Prostate gland (tissue), 2 donors: ENCODE results near the gene HACD2. TPM values are rescaled to one million over a fixed set of nuclear protein-coding genes. Genes with fewer than 3 reads are reported as not detected.

Experiments used
- DNase-seq: peaks from one replicate; pipeline ENCODE4 v3.0.0-alpha.2; 2019; ENCODE audit warnings: low spot score
- H3K27ac ChIP-seq, 2 donors: fragments of 200-600 bp; sonication (generic); 2 replicates each; pipeline ENCODE4 v1.5.1; 2017 to 2019
- H3K27me3 ChIP-seq: fragments of 200-600 bp; sonication (generic); replicated peaks from 2 replicates; pipeline ENCODE4 v1.5.1; 2019; ENCODE audit not compliant: insufficient read depth
- H3K36me3 ChIP-seq, 2 donors: fragments of 200-600 bp; sonication (generic); 1 replicate in 1 of 2; 2 replicates in 1 of 2; pipeline versions ENCODE4 v1.5.1 to v1.8.1; 2017 to 2019
- H3K4me1 ChIP-seq: fragments of 200-600 bp; sonication (generic); replicated peaks from 2 replicates; pipeline ENCODE4 v1.5.1; 2019
- H3K4me3 ChIP-seq, 2 donors: fragments of 200-600 bp; sonication (generic); 2 replicates each; pipeline ENCODE4 v1.5.1; 2017 to 2019
- H3K9me3 ChIP-seq: fragments of 200-600 bp; sonication (generic); 2 replicates; pipeline ENCODE4 v1.5.1; 2017
- CTCF ChIP-seq, 4 experiments: fragments of 200-600 bp in 2 of 4; fragments of 450-650 bp in 2 of 4; sonication (generic) in 2 of 4; IDR thresholded peaks; 1 replicate in 3 of 4; 2 replicates in 1 of 4; pipeline ENCODE4 v1.5.1; 2016 to 2019; ENCODE audit warnings: antibody characterized with exemption in 4 of 4, mild to moderate bottlenecking in 2 of 4, moderate library complexity in 2 of 4
- POLR2A ChIP-seq: fragments of 450-650 bp; IDR thresholded peaks from one replicate; pipeline ENCODE4 v1.6.1; 2016; ENCODE audit warnings: antibody characterized with exemption, mild to moderate bottlenecking
- POLR2AphosphoS5 ChIP-seq: sonication (generic); formaldehyde crosslinking; IDR thresholded peaks from one replicate; pipeline ENCODE4 v1.6.1; 2017; ENCODE audit warnings: antibody characterized with exemption
- WGBS: methylation state at CpG from one replicate; pipeline ENCODE4 v1.1.5; 2018; 5-methylcytosine and 5-hydroxymethylcytosine counted together
- intact Hi-C: fragments of 100-400 bp; cut with DNase I; formaldehyde crosslinking; loops from one replicate; pipeline ENCODE4 v1.14.2; 2022
- total RNA-seq, 2 donors: library from RNA; depleted of rRNA; stranded (reverse); fragments of >200 nt; gene quantifications; one replicate each; pipeline ENCODE4 v1.1.0, GENCODE V29; 2016

Gene HACD2
- total RNA-seq, 2 donors from 2014 or later = 36.5 to 65.6 TPM

GRCh38 chr3:123540285-123540684 lies 44.6 kb downstream of the HACD2 start:
- WGBS = 64% methylated on average over 2 of the region's 2 CpGs
- H3K36me3 ChIP-seq = no peaks in the 10 kb centered on the region
- no peak for TF ChIP-seq POLR2AphosphoS5
- no peak for TF ChIP-seq POLR2A
- TF ChIP-seq CTCF (IDR thresholded peaks at IDR 0.05) = no peak
- no peaks in the 10 kb centered on the region for H3K4me1 ChIP-seq
- no peak overlapping the region for H3K27ac ChIP-seq
- DNase-seq = no peak
- H3K27me3 ChIP-seq = no peaks in the 10 kb centered on the region
- no peaks in the 10 kb centered on the region for H3K9me3 ChIP-seq
- no peak overlapping the region for H3K4me3 ChIP-seq
- intact Hi-C loops = no loop called here

GRCh38 chr3:123536153-123536895 lies 48.5 kb downstream of the HACD2 start:
- H3K27ac ChIP-seq = no peak overlapping the region
- TF ChIP-seq POLR2A = no peak
- no peak for TF ChIP-seq CTCF (IDR thresholded peaks at IDR 0.05)
- TF ChIP-seq POLR2AphosphoS5 = no peak
- H3K27me3 ChIP-seq = no peaks in the 10 kb centered on the region
- no peaks in the 10 kb centered on the region for H3K36me3 ChIP-seq
- WGBS = 78% methylated on average over 5 of the region's 5 CpGs
- DNase-seq = no peak
- intact Hi-C loops = no loop called here
- no peaks in the 10 kb centered on the region for H3K4me1 ChIP-seq
- H3K9me3 ChIP-seq = no peaks in the 10 kb centered on the region
- H3K4me3 ChIP-seq = no peak overlapping the region

- Histone ChIP-seq H3K9me3 (no peaks in the 10 kb centered on the region), H3K27me3 (no peaks in the 10 kb centered on the region), H3K4me3 (no peak overlapping the region), H3K36me3 (no peaks in the 10 kb centered on the region), H3K27ac (no peak overlapping the region), H3K4me1 (no peaks in the 10 kb centered on the region)
- intact Hi-C loops = no loop called here
- TF ChIP-seq POLR2A (no peak), CTCF (IDR thresholded peaks at IDR 0.05) (no peak), POLR2AphosphoS5 (no peak)
- WGBS = 57% methylated on average over 1 of the region's 1 CpG
- DNase-seq = no peak
These were observed 49.3 kb downstream of the HACD2 start for GRCh38 chr3:123535580-123535979.

- no peaks in the 10 kb centered on the region for H3K4me1 ChIP-seq
- no peak for DNase-seq
- no peaks in the 10 kb centered on the region for H3K36me3 ChIP-seq
- WGBS = 69% methylated on average over 4 of the region's 4 CpGs
- H3K27me3 ChIP-seq = no peaks in the 10 kb centered on the region
- intact Hi-C loops = no loop called here
- H3K9me3 ChIP-seq = no peaks in the 10 kb centered on the region
- no peak overlapping the region for H3K4me3 ChIP-seq
- TF ChIP-seq POLR2A = no peak
- TF ChIP-seq CTCF (IDR thresholded peaks at IDR 0.05) = no peak
- no peak for TF ChIP-seq POLR2AphosphoS5
- H3K27ac ChIP-seq = no peak overlapping the region
These were observed 50.6 kb downstream of the HACD2 start for GRCh38 chr3:123534264-123534663.

GRCh38 chr3:123533554-123534159 lies 51.2 kb downstream of the HACD2 start:
- WGBS = 88% methylated on average over 2 of the region's 2 CpGs
- Histone ChIP-seq H3K4me3 (no peak overlapping the region), H3K9me3 (no peaks in the 10 kb centered on the region), H3K36me3 (no peaks in the 10 kb centered on the region), H3K27ac (no peak overlapping the region), H3K27me3 (no peaks in the 10 kb centered on the region), H3K4me1 (no peaks in the 10 kb centered on the region)
- intact Hi-C loops = no loop called here
- TF ChIP-seq POLR2A (no peak), CTCF (IDR thresholded peaks at IDR 0.05) (no peak), POLR2AphosphoS5 (no peak)
- no peak for DNase-seq
